Sigmoid colon (tissue), 7 donors: Measurements from ENCODE around the gene FCHO2. TPM values are rescaled to one million over a fixed set of nuclear protein-coding genes. Genes with fewer than 3 reads are reported as not detected.

Source experiments
- DNase-seq: peaks from one replicate; pipeline ENCODE4 v3.0.0-alpha.2; 2019
- H3K27ac ChIP-seq, 4 donors: fragments of 200-600 bp; sonication (generic); one replicate each; pipeline ENCODE4 v1.5.1; 2016 to 2019; ENCODE audit warnings: mild to moderate bottlenecking in 1 of 4
- H3K27me3 ChIP-seq, 3 donors: fragments of 200-600 bp; sonication (generic); one replicate each; pipeline ENCODE4 v1.5.1; 2019; ENCODE audit warnings: mild to moderate bottlenecking in 1 of 3
- H3K36me3 ChIP-seq, 4 donors: fragments of 200-600 bp; sonication (generic); one replicate each; pipeline ENCODE4 v1.5.1; 2016 to 2019
- H3K4me1 ChIP-seq, 4 donors: fragments of 200-600 bp; sonication (generic); one replicate each; pipeline ENCODE4 v1.5.1; 2017 to 2019
- H3K4me3 ChIP-seq, 4 donors: fragments of 200-600 bp; sonication (generic); one replicate each; pipeline ENCODE4 v1.5.1; 2017 to 2019; ENCODE audit warnings: mild to moderate bottlenecking in 2 of 4, moderate library complexity in 1 of 4
- H3K9me3 ChIP-seq, 4 donors: fragments of 200-600 bp in 3 of 4; sonication (generic) in 3 of 4; one replicate each; pipeline versions ENCODE4 v1.5.1 to v1.6.1; 2013 to 2019
- CTCF ChIP-seq, 4 experiments: fragments of 450-650 bp in 3 of 4; fragments of 200-600 bp in 1 of 4; IDR thresholded peaks; one replicate each; pipeline ENCODE4 v1.5.1; 2016 to 2019; ENCODE audit warnings: antibody characterized with exemption in 4 of 4, mild to moderate bottlenecking in 3 of 4, moderate library complexity in 2 of 4
- EP300 ChIP-seq, 4 donors: sonication (generic); formaldehyde crosslinking; IDR thresholded peaks; one replicate each; pipeline ENCODE4 v1.6.1; 2017; ENCODE audit warnings: antibody characterized with exemption in 4 of 4
- POLR2A ChIP-seq, 2 donors: fragments of 450-650 bp; IDR thresholded peaks; one replicate each; pipeline ENCODE4 v1.6.1; 2016; ENCODE audit warnings: antibody characterized with exemption in 2 of 2, mild to moderate bottlenecking in 2 of 2, moderate library complexity in 2 of 2
- POLR2AphosphoS5 ChIP-seq, 4 donors: sonication (generic); formaldehyde crosslinking; IDR thresholded peaks; one replicate each; pipeline ENCODE4 v1.6.1; 2017; ENCODE audit warnings: antibody characterized with exemption in 4 of 4
- WGBS, 2 donors: extraction: QIAGEN DNeasy Blood & Tissue Kit; methylation state at CpG; one replicate each; pipeline ENCODE4 v1.1.7; 2013; 5-methylcytosine and 5-hydroxymethylcytosine counted together
- intact Hi-C: fragments of 100-400 bp; cut with DNase I; formaldehyde crosslinking; loops from one replicate; pipeline ENCODE4 v1.15.1; 2023
- polyA plus RNA-seq, 3 donors: library from polyadenylated mRNA; stranded (reverse); fragments of 200-250 nt; gene quantifications; one replicate each; pipeline ENCODE4 v1.2.3, GENCODE V29; 2013
- total RNA-seq, 4 donors: library from RNA; depleted of rRNA; stranded (reverse); fragments of >200 nt; gene quantifications; one replicate each; pipeline ENCODE4 v1.1.0, GENCODE V29; 2016
- donor health status: healthy with polysubstance abuse.
- donor health status: Bipolar disorder and iron deficiency.
- donor health status: healthy.

FCHO2 gene
- total and polyA plus RNA-seq, 7 donors: 9.5 to 40.3 (median 36.0) TPM

- H3K27me3 ChIP-seq: peaks cover 0 to 14% (median 6%) of the 10 kb centered on the region in 3 donors
- H3K4me1 ChIP-seq: no peaks in the 10 kb centered on the region
- H3K27ac ChIP-seq: no peak overlapping the region
- 35 to 64% methylated on average over 2 of the region's 2 CpGs for WGBS, 2 donors
- no peaks in the 10 kb centered on the region for H3K36me3 ChIP-seq
- TF ChIP-seq EP300 (IDR thresholded peaks at IDR 0.05) (no peak), POLR2A (IDR thresholded peaks at IDR 0.05) (no peak)
- no peaks in the 10 kb centered on the region for H3K9me3 ChIP-seq
- intact Hi-C loops: no loop called here
- DNase-seq: no peak
- H3K4me3 ChIP-seq: no peak overlapping the region
Measured at GRCh38 chr5:73132759-73133158, 176.9 kb downstream of the FCHO2 start.

DNA sequence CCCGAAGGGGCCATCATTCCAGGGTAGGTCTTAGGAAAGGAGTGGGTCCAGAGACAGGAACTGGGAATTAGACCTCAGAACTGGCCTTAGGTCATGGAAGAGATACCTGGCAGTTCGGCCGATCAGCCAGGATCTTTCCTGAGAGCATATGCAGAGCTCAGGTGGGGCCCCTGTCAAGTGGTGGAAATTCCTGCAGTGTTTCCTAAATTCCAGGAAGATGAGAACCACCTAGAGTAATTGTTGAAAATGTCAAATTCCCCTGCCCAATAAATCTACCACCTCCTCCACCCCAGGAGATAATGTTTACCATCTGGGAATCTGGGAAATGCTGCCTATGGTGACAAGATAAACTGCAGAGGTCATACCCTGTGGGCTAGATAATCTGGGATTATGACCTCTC is 179.2 kb downstream of the FCHO2 start:
- H3K27me3 ChIP-seq: peaks cover 0 to 14% (median 6%) of the 10 kb centered on the region in 3 donors
- H3K27ac ChIP-seq: no peak overlapping the region
- H3K36me3 ChIP-seq: no peaks in the 10 kb centered on the region
- H3K4me1 ChIP-seq: no peaks in the 10 kb centered on the region
- WGBS, 2 donors: 93 to 95% methylated on average over 3 of the region's 3 CpGs
- no peaks in the 10 kb centered on the region for H3K9me3 ChIP-seq
- DNase-seq: no peak
- H3K4me3 ChIP-seq: no peak overlapping the region
- TF ChIP-seq CTCF (IDR thresholded peaks at IDR 0.05): no peak
- no peak for TF ChIP-seq POLR2AphosphoS5 (IDR thresholded peaks at IDR 0.05)
- TF ChIP-seq POLR2A (IDR thresholded peaks at IDR 0.05): no peak
- TF ChIP-seq EP300 (IDR thresholded peaks at IDR 0.05): no peak
- intact Hi-C loops: no loop called here

DNA sequence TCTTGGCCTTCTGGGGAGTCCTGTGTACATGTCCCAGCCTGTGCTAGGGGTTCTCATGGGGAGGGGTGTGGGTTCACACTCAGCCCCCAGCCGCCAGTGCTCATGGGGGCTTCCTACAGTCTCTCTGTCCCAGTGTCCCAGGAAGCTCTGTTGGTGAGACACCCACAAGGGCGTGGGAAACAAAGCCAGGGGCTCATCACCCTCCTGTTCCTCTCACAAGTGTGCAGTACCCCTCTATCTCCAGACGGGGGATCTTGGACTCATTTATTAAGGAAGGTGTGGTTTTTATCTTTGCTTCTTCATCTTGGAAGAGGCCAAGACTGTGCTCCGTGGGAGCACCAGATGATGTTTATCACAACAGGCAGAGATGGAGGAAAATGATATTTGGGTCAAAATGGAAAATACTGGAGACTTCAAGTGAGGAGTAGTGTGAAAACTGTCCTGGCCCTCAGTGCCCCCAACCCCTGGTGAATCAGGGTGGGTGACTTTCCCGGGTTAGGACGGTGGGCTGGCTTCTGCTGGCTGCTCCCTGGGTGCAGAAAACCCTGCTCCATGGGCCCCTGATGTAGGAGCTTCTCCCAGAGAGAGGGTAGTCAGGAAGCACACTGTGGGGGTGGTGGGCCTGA is 179.7 kb downstream of the FCHO2 start:
- H3K9me3 ChIP-seq: no peaks in the 10 kb centered on the region

DNA sequence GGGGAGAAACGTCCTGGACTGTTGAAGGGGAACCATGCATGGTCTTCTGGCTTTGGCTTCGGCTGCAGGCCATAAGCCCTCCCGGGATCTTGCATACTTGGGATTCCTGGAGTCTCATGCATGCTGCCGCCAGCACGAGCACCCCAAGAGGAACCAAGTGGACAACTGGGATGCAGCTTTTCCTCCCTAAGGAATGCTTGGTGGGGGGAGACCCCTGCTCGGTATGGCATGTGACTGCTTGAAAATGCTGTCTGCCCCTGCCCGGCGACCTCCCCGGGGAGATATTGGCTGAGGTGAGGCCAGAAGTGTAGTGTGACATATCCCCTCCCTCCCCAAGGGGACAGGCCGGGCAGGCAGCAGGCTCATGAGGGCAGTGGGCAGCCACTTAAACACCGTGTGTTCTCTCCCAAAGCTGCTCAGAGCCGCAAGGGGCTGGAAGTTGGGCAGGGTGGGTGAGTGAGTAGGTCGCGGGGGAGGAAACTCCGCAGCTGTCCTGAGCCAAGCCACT is 180.3 kb downstream of the FCHO2 start:
- 66 to 70% methylated on average over 15 of the region's 15 CpGs for WGBS, 2 donors
- H3K4me1 ChIP-seq: no peaks in the 10 kb centered on the region
- intact Hi-C loops: no loop called here

More for the DNA sequence above, 179.7 kb downstream of the FCHO2 start:
- H3K27me3 ChIP-seq: peaks cover 0 to 14% (median 6%) of the 10 kb centered on the region in 3 donors
- no peak overlapping the region for H3K27ac ChIP-seq
- TF ChIP-seq CTCF (IDR thresholded peaks at IDR 0.05): no peak
- no peak for TF ChIP-seq POLR2AphosphoS5 (IDR thresholded peaks at IDR 0.05)
- TF ChIP-seq EP300 (IDR thresholded peaks at IDR 0.05): no peak
- TF ChIP-seq POLR2A (IDR thresholded peaks at IDR 0.05): no peak
- intact Hi-C loops: no loop called here
- DNase-seq: no peak
- no peaks in the 10 kb centered on the region for H3K36me3 ChIP-seq
- 55 to 57% methylated on average over 6 of the region's 6 CpGs for WGBS, 2 donors
- H3K4me3 ChIP-seq: no peak overlapping the region
- H3K4me1 ChIP-seq: no peaks in the 10 kb centered on the region

More for the DNA sequence above, 180.3 kb downstream of the FCHO2 start:
- H3K27me3 ChIP-seq: peaks cover 0 to 14% (median 6%) of the 10 kb centered on the region in 3 donors
- H3K4me3 ChIP-seq: no peak overlapping the region
- H3K9me3 ChIP-seq: no peaks in the 10 kb centered on the region
- TF ChIP-seq EP300 (IDR thresholded peaks at IDR 0.05) (no peak), CTCF (IDR thresholded peaks at IDR 0.05) (no peak), POLR2A (IDR thresholded peaks at IDR 0.05) (no peak), POLR2AphosphoS5 (IDR thresholded peaks at IDR 0.05) (no peak)
- DNase-seq: no peak
- H3K36me3 ChIP-seq: no peaks in the 10 kb centered on the region
- no peak overlapping the region for H3K27ac ChIP-seq
